CD4-positive, alpha-beta T cell (primary cell): ENCODE measurements around the gene ACER3. TPM values are rescaled to one million over a fixed set of nuclear protein-coding genes. Genes with fewer than 3 reads are reported as not detected.

Experiments used
- ATAC-seq: fragments of 200-7000 bp; cut with Tn5 transposase; one replicate; pipeline ENCODE4 v1.10.0; 2022; ENCODE audit warnings: mild to moderate bottlenecking; ENCODE audit not compliant: poor library complexity
- CTCF ChIA-PET: fragments of 350-600 bp; sonication (Branson Sonifier 250); formaldehyde crosslinking; loops from one replicate; lab custom pipeline; 2021; ENCODE audit warnings: antibody characterized with exemption, inconsistent platforms; lab: Charles Lee
- POLR2A ChIA-PET: fragments of 350-600 bp; sonication (Branson Sonifier 250); formaldehyde crosslinking; loops from one replicate; lab custom pipeline; 2021; ENCODE audit warnings: antibody characterized with exemption, inconsistent platforms; lab: Charles Lee
- DNase-seq, 14 experiments: peaks; one replicate each; pipeline ENCODE4 v3.0.0-alpha.2; 2013 to 2020; ENCODE audit warnings: mixed read lengths in 2 of 14
- H3K27ac ChIP-seq, 2 donors: one replicate each; pipeline versions ENCODE4 v1.5.1 to v1.7.0; 2013; ENCODE audit warnings: low read length in 2 of 2, low read depth in 1 of 2, mild to moderate bottlenecking in 1 of 2
- H3K27me3 ChIP-seq, 2 experiments: 1 replicate in 1 of 2; 2 replicates in 1 of 2; pipeline versions ENCODE4 v1.6.1 to v1.7.0; 2013; ENCODE audit warnings: low read length in 2 of 2, control low read depth in 1 of 2, mild to moderate bottlenecking in 1 of 2, moderate library complexity in 1 of 2; ENCODE audit not compliant: insufficient read depth in 2 of 2, control insufficient read depth in 1 of 2
- H3K36me3 ChIP-seq: one replicate; pipeline ENCODE4 v1.6.1; 2013; ENCODE audit warnings: low read length, control low read depth; ENCODE audit not compliant: insufficient read depth
- H3K4me1 ChIP-seq: one replicate; pipeline ENCODE4 v1.6.1; 2013; ENCODE audit warnings: low read length, control low read depth; ENCODE audit not compliant: insufficient read depth
- H3K4me3 ChIP-seq: one replicate; pipeline ENCODE4 v1.5.1; 2013; ENCODE audit warnings: mild to moderate bottlenecking, low read length, moderate library complexity
- H3K9me3 ChIP-seq, 2 experiments: 1 replicate in 1 of 2; 2 replicates in 1 of 2; pipeline versions ENCODE4 v1.6.1 to v1.7.0; 2013; ENCODE audit warnings: low read length in 2 of 2, mild to moderate bottlenecking in 2 of 2, control low read depth in 1 of 2, moderate library complexity in 1 of 2; ENCODE audit not compliant: control insufficient read depth in 1 of 2, insufficient read depth in 1 of 2
- H3K27ac Mint-ChIP-seq: one replicate; pipeline ENCODE4 v1.8.0; 2020; ENCODE audit warnings: mixed read lengths
- H3K27me3 Mint-ChIP-seq: one replicate; pipeline ENCODE4 v1.8.0; 2021; ENCODE audit warnings: mixed read lengths
- H3K36me3 Mint-ChIP-seq: one replicate; pipeline ENCODE4 v1.8.0; 2021; ENCODE audit warnings: low read depth, mixed read lengths
- H3K4me1 Mint-ChIP-seq: one replicate; pipeline ENCODE4 v1.8.0; 2021; ENCODE audit warnings: low read depth, mixed read lengths
- H3K4me3 Mint-ChIP-seq: one replicate; pipeline ENCODE4 v1.8.0; 2020; ENCODE audit warnings: mild to moderate bottlenecking, mixed read lengths
- H3K9me3 Mint-ChIP-seq: one replicate; pipeline ENCODE4 v1.8.0; 2020; ENCODE audit warnings: mixed read lengths
- intact Hi-C, 2 experiments: fragments of 100-400 bp; cut with DNase I in 1 of 2; cut with micrococcal nuclease in 1 of 2; formaldehyde crosslinking; loops; one replicate each; pipeline versions ENCODE4 v1.15.1 to v1.9.0; 2023 to 2025; cut with DNase I, micrococcal nuclease
- total RNA-seq, 174 experiments: library from RNA in 2 of 174; stranded (reverse) in 2 of 174; gene quantifications; one replicate each; pipeline ENCODE4 v1.2.3 and lab custom pipeline; 2021 to 2026
- TF ChIP-seq, protein P1 (sequence below): fragments of 200-600 bp; IDR thresholded peaks from one replicate; pipeline ENCODE4 v1.8.0; 2022; ENCODE audit warnings: antibody characterized with exemption, mild to moderate bottlenecking

ACER3 gene
- total RNA-seq, 2 experiments from 2014 or later, result 6.4 to 7.0 TPM

DNA sequence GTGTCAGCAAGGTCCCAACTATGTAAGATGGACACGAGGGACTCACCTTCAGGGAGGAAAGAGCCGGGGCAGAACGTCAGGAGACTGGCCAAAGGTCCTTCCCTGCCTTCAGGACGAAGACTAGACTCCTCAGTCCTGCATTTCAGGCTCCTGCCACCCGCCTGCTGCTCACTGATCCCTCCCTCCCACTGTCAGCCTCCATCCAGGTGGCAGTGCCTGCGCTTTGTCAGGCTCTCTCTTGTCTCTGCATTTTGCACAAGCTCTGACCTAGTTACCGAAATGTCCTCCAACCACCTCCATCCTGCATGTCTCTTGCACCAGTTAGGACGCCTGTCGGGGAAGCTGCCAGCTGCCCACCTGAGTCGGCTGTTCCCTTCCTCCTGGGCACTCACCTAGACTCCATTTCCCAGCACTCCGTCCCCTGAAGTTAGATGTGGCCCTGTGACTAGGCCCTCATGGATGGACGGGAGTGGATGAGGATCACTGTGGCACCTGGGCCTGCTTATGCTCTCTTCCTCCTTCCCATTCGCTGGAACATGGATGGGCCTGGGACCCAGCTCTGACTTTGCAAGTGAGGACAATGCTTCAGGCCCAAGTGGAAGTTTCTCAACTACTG lies 181.5 kb downstream of the ACER3 start:
- no peak overlapping the region for H3K4me3 ChIP-seq
- ChIA-PET CTCF (no interaction called here), POLR2A (no interaction called here)
- intact Hi-C loops, result loop anchor here in 1 of 2 experiments (5.0 to 10.0 kb wide), 3 partner anchors 310 to 807 kb away; no protein-coding TSS in a partner anchor
- H3K27ac ChIP-seq, result no peak overlapping the region
- peaks cover 48% of the 10 kb centered on the region for H3K27me3 Mint-ChIP-seq
- no peaks in the 10 kb centered on the region for H3K9me3 Mint-ChIP-seq
- H3K9me3 ChIP-seq, result peaks cover 0 to 7% of the 10 kb centered on the region in 2 experiments
- TF ChIP-seq, protein P1, sequence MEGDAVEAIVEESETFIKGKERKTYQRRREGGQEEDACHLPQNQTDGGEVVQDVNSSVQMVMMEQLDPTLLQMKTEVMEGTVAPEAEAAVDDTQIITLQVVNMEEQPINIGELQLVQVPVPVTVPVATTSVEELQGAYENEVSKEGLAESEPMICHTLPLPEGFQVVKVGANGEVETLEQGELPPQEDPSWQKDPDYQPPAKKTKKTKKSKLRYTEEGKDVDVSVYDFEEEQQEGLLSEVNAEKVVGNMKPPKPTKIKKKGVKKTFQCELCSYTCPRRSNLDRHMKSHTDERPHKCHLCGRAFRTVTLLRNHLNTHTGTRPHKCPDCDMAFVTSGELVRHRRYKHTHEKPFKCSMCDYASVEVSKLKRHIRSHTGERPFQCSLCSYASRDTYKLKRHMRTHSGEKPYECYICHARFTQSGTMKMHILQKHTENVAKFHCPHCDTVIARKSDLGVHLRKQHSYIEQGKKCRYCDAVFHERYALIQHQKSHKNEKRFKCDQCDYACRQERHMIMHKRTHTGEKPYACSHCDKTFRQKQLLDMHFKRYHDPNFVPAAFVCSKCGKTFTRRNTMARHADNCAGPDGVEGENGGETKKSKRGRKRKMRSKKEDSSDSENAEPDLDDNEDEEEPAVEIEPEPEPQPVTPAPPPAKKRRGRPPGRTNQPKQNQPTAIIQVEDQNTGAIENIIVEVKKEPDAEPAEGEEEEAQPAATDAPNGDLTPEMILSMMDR, result no peak
- no peak overlapping the region for H3K27ac Mint-ChIP-seq
- DNase-seq, result no peak
- peaks cover 19 to 20% of the 10 kb centered on the region in 2 experiments for H3K27me3 ChIP-seq
- no peaks in the 10 kb centered on the region for H3K36me3 ChIP-seq
- no peak for ATAC-seq
- no peaks in the 10 kb centered on the region for H3K36me3 Mint-ChIP-seq
- H3K4me1 Mint-ChIP-seq, result peaks cover 16% of the 10 kb centered on the region
- H3K4me3 Mint-ChIP-seq, result no peak overlapping the region
- peaks cover 19% of the 10 kb centered on the region for H3K4me1 ChIP-seq

DNA sequence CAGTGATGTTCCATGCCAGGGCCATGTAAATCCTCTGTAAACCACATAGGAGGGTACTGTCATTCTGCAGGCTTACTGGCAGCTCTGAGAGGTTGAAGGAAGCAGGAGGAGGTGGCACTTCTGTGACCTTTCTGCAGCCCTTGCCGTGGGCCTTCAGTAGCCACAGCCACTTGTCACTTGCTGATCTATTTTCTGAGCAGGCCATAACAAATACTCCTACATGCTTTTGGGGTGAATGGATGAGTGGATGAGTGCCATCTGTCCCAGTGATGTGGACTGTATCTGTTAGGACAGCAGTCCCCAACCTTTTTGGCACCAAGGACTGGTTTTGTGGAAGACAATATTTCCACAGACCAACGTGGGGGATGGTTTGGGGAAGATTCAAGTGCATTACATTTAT lies 183.6 kb downstream of the ACER3 start:
- Mint-ChIP-seq H3K36me3 (no peaks in the 10 kb centered on the region), H3K27ac (no peak overlapping the region), H3K4me1 (peaks cover 10% of the 10 kb centered on the region), H3K4me3 (no peak overlapping the region), H3K27me3 (peaks cover 27% of the 10 kb centered on the region), H3K9me3 (no peaks in the 10 kb centered on the region)
- intact Hi-C loops, result loop anchor here in 1 of 2 experiments (5.0 to 10.0 kb wide), 3 partner anchors 312 to 810 kb away; no protein-coding TSS in a partner anchor
- CTCF ChIA-PET, result interaction anchor here (5.6 kb wide), 1 partner anchor 47 kb away, joined by 78 read pairs; no protein-coding TSS in a partner anchor
- Histone ChIP-seq H3K4me1 (peaks cover 18% of the 10 kb centered on the region), H3K27ac (no peak overlapping the region), H3K36me3 (no peaks in the 10 kb centered on the region), H3K4me3 (no peak overlapping the region), H3K27me3 (peaks cover 8 to 11% of the 10 kb centered on the region in 2 experiments), H3K9me3 (peaks cover 0 to 7% of the 10 kb centered on the region in 2 experiments)
- ATAC-seq (no peak), DNase-seq (no peak)
- POLR2A ChIA-PET, result no interaction called here
- TF ChIP-seq, protein P1, result no peak

DNA sequence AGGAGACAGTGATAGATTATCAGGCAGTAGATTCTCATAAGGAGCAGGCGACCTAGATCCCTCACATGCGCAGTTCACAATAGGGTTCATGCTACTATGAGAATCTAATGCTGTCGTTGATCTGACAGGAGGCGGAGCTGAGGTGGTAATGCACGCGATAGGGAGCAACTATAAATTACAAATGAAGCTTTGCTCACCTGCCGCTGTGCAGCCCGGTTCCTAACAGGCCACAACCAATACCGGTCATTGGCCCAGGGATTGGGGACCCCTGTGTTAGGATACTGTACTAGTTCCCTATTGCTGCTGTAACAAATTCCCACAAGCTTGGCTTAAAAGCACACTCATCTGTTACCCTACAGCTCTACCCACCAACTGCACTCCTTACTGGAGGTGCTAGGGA lies 184.2 kb downstream of the ACER3 start:
- ChIA-PET POLR2A (interaction anchor here (1.2 kb wide), 1 partner anchor 46 kb away, joined by 3 read pairs; no protein-coding TSS in a partner anchor), CTCF (interaction anchor here (0.9 to 5.6 kb wide), 2 partner anchors 38 to 46 kb away, joined by 3 to 78 read pairs; no protein-coding TSS in a partner anchor)
- Mint-ChIP-seq H3K4me1 (peaks cover 10% of the 10 kb centered on the region), H3K27ac (no peak overlapping the region), H3K4me3 (no peak overlapping the region), H3K27me3 (peaks cover 26% of the 10 kb centered on the region), H3K9me3 (no peaks in the 10 kb centered on the region), H3K36me3 (no peaks in the 10 kb centered on the region)
- no peak overlapping the region for H3K27ac ChIP-seq
- H3K36me3 ChIP-seq, result no peaks in the 10 kb centered on the region
- H3K27me3 ChIP-seq, result peaks cover 5 to 8% of the 10 kb centered on the region in 2 experiments
- H3K4me1 ChIP-seq, result peaks cover 12% of the 10 kb centered on the region
- H3K4me3 ChIP-seq, result no peak overlapping the region
- TF ChIP-seq, protein P1, result no peak
- DNase-seq (no peak), ATAC-seq (no peak)
- intact Hi-C loops, result loop anchor here (5.0 to 10.0 kb wide), 7 partner anchors 142 to 810 kb away; no protein-coding TSS in a partner anchor
- H3K9me3 ChIP-seq, result peaks cover 0 to 7% of the 10 kb centered on the region in 2 experiments
